Breast epithelium (tissue), 3 donors: ENCODE results near the gene FAM200C.

ENCODE experiments used
- CTCF ChIP-seq, 3 donors: fragments of 450-650 bp; IDR thresholded peaks; one replicate each; pipeline ENCODE4 v1.5.1; 2016 to 2017; ENCODE audit warnings: antibody characterized with exemption in 3 of 3, mild to moderate bottlenecking in 3 of 3, moderate library complexity in 3 of 3
- POLR2A ChIP-seq: fragments of 450-650 bp; IDR thresholded peaks from one replicate; pipeline ENCODE4 v1.6.1; 2016; ENCODE audit warnings: antibody characterized with exemption, mild to moderate bottlenecking, moderate library complexity

GRCh38 chr5:160363660-160364395, 36.0 kb downstream of the FAM200C start:
- TF ChIP-seq CTCF (IDR thresholded peaks at IDR 0.05) (no peak), POLR2A (no peak)
